ENCODE measurements around the gene MAGI2.

DNA sequence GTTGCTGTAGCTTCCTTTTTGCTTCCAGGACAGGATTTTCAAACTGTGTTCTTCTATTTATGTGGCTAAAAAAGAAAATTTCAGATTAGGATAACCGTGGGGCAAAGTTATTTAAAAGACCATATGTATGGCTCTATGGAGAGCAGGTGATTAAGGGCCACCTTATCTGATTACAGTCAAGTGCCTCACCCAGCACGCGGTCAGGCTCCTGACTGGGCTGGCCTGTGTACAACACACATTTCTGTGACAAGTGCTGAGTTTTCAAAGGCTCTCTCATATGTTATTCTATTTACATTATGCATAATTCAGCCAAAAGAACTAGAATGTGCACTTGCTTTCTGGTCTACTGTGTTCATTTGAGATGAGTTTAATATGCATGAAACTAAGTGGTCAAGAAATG, 1107.5 kb downstream of the MAGI2 start:
- TF ChIP-seq POLR2AphosphoS5 (IDR thresholded peaks at IDR 0.05): no peak
- TF ChIP-seq, protein P1, sequence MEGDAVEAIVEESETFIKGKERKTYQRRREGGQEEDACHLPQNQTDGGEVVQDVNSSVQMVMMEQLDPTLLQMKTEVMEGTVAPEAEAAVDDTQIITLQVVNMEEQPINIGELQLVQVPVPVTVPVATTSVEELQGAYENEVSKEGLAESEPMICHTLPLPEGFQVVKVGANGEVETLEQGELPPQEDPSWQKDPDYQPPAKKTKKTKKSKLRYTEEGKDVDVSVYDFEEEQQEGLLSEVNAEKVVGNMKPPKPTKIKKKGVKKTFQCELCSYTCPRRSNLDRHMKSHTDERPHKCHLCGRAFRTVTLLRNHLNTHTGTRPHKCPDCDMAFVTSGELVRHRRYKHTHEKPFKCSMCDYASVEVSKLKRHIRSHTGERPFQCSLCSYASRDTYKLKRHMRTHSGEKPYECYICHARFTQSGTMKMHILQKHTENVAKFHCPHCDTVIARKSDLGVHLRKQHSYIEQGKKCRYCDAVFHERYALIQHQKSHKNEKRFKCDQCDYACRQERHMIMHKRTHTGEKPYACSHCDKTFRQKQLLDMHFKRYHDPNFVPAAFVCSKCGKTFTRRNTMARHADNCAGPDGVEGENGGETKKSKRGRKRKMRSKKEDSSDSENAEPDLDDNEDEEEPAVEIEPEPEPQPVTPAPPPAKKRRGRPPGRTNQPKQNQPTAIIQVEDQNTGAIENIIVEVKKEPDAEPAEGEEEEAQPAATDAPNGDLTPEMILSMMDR (IDR thresholded peaks at IDR 0.05): no peak
